DND-41 (cell line): Measurements from ENCODE around the gene STX1A.

Source experiments
- ATAC-seq: fragments of 200-7000 bp; cut with Tn5 transposase; 3 replicates; pipeline ENCODE4 v1.9.1; 2021; ENCODE audit warnings: low read depth; ENCODE audit not compliant: insufficient read depth
- DNase-seq: peaks from one replicate; pipeline ENCODE4 v3.0.0-alpha.2; 2020
- H2AFZ ChIP-seq: 2 replicates; pipeline ENCODE4 v1.6.0; 2012; ENCODE audit warnings: low read depth, low read length
- H3K27ac ChIP-seq: 2 replicates; pipeline ENCODE4 v1.5.1; 2012; ENCODE audit warnings: low read length, inconsistent platforms
- H3K27me3 ChIP-seq: fragments of 200-600 bp; sonication (generic); 2 replicates; pipeline ENCODE4 v1.6.0; 2012; ENCODE audit warnings: low read length, mild to moderate bottlenecking, inconsistent platforms; ENCODE audit not compliant: insufficient read depth, poor library complexity
- H3K36me3 ChIP-seq: 2 replicates; pipeline ENCODE4 v1.5.1; 2012; ENCODE audit warnings: low read length, inconsistent platforms; ENCODE audit not compliant: insufficient read depth
- H3K4me1 ChIP-seq: 2 replicates; pipeline ENCODE4 v1.5.1; 2012; ENCODE audit warnings: mild to moderate bottlenecking, low read length; ENCODE audit not compliant: insufficient read depth
- H3K4me2 ChIP-seq: 2 replicates; pipeline ENCODE4 v1.6.0; 2012; ENCODE audit warnings: mild to moderate bottlenecking, moderate library complexity, low read length, inconsistent platforms; ENCODE audit not compliant: insufficient read depth
- H3K4me3 ChIP-seq, 2 experiments: fragments of 200-600 bp in 1 of 2; shearing (Covaris generic) in 1 of 2; 2 replicates each; pipeline ENCODE4 v1.5.1; 2012 to 2016; ENCODE audit warnings: inconsistent platforms in 2 of 2, low read length in 2 of 2, mild to moderate bottlenecking in 2 of 2, low read depth in 1 of 2, moderate library complexity in 1 of 2
- H3K79me2 ChIP-seq: 2 replicates; pipeline ENCODE4 v1.6.0; 2012; ENCODE audit warnings: low read length, inconsistent platforms; ENCODE audit not compliant: insufficient read depth
- H3K9ac ChIP-seq: 2 replicates; pipeline ENCODE4 v1.6.0; 2012; ENCODE audit warnings: low read depth, mild to moderate bottlenecking, inconsistent platforms, low read length, moderate library complexity
- H3K9me3 ChIP-seq: 2 replicates; pipeline ENCODE4 v1.5.1; 2012; ENCODE audit warnings: low read length, moderate library complexity, mild to moderate bottlenecking, inconsistent platforms; ENCODE audit not compliant: insufficient read depth, severe bottlenecking
- H4K20me1 ChIP-seq: 2 replicates; pipeline ENCODE4 v1.6.0; 2012; ENCODE audit warnings: low read length; ENCODE audit not compliant: insufficient read depth
- CTCF ChIP-seq: IDR thresholded peaks from 2 replicates; pipeline ENCODE4 v1.5.1; 2012; ENCODE audit warnings: borderline replicate concordance, low read length, moderate library complexity, mild to moderate bottlenecking; ENCODE audit not compliant: poor library complexity, severe bottlenecking; ENCODE audit errors: extremely low read depth
- EZH2 ChIP-seq: IDR thresholded peaks from 3 replicates; pipeline ENCODE4 v1.6.1; 2012; ENCODE audit warnings: borderline replicate concordance, low read depth, mild to moderate bottlenecking, moderate library complexity, low read length, inconsistent platforms; ENCODE audit not compliant: severe bottlenecking

The STX1A gene

GRCh38 chr7:73671322-73671661 lies 48.2 kb downstream of the STX1A start:
- ATAC-seq = no peak
- Histone ChIP-seq H3K79me2 (no peaks in the 10 kb centered on the region), H3K9ac (no peak overlapping the region), H3K4me2 (no peak overlapping the region), H3K36me3 (no peaks in the 10 kb centered on the region), H3K9me3 (no peaks in the 10 kb centered on the region), H4K20me1 (no peaks in the 10 kb centered on the region), H3K4me1 (peaks cover 11% of the 10 kb centered on the region), H3K27ac (no peak overlapping the region), H3K4me3 (no peak overlapping the region), H3K27me3 (peaks cover 6% of the 10 kb centered on the region), H2AFZ (no peak overlapping the region)
- DNase-seq = no peak
- no peak for TF ChIP-seq CTCF
- TF ChIP-seq EZH2 = no peak

GRCh38 chr7:73669858-73670385 lies 49.5 kb downstream of the STX1A start:
- no peak for TF ChIP-seq EZH2
- no peak for TF ChIP-seq CTCF
- H3K4me2 ChIP-seq = no peak overlapping the region
- H4K20me1 ChIP-seq = no peaks in the 10 kb centered on the region

GRCh38 chr7:73669288-73669701 lies 50.2 kb downstream of the STX1A start:
- ATAC-seq (no peak), DNase-seq (no peak)
- no peak overlapping the region for H3K4me2 ChIP-seq
- no peak overlapping the region for H3K4me3 ChIP-seq
- H3K9ac ChIP-seq = no peak overlapping the region
- peaks cover 11% of the 10 kb centered on the region for H3K4me1 ChIP-seq
- no peaks in the 10 kb centered on the region for H3K79me2 ChIP-seq
- TF ChIP-seq EZH2 (no peak), CTCF (no peak)
- no peak overlapping the region for H3K27ac ChIP-seq
- peaks cover 6% of the 10 kb centered on the region for H3K27me3 ChIP-seq
- no peak overlapping the region for H2AFZ ChIP-seq
- H3K36me3 ChIP-seq = no peaks in the 10 kb centered on the region
- H4K20me1 ChIP-seq = no peaks in the 10 kb centered on the region
- H3K9me3 ChIP-seq = no peaks in the 10 kb centered on the region

More at GRCh38 chr7:73669858-73670385, 49.5 kb downstream of the STX1A start:
- no peak overlapping the region for H2AFZ ChIP-seq
- H3K9ac ChIP-seq = no peak overlapping the region
- peaks cover 11% of the 10 kb centered on the region for H3K4me1 ChIP-seq
- no peaks in the 10 kb centered on the region for H3K9me3 ChIP-seq
- ATAC-seq (no peak), DNase-seq (no peak)
- no peak overlapping the region for H3K4me3 ChIP-seq
- H3K36me3 ChIP-seq = no peaks in the 10 kb centered on the region
- H3K79me2 ChIP-seq = no peaks in the 10 kb centered on the region
- H3K27me3 ChIP-seq = peaks cover 6% of the 10 kb centered on the region
- no peak overlapping the region for H3K27ac ChIP-seq

GRCh38 chr7:73668886-73669230 lies 50.6 kb downstream of the STX1A start:
- Histone ChIP-seq H3K4me1 (peaks cover 11% of the 10 kb centered on the region), H2AFZ (no peak overlapping the region), H3K4me3 (peak overlapping the region in 1 of 2 experiments; percentile 56; a peak in 2 of 4 replicates), H3K9ac (peak overlapping the region; percentile 59; the same call in 1 of the 2 replicates), H3K27ac (no peak overlapping the region), H3K79me2 (no peaks in the 10 kb centered on the region), H3K9me3 (no peaks in the 10 kb centered on the region), H3K27me3 (peaks cover 6% of the 10 kb centered on the region), H4K20me1 (no peaks in the 10 kb centered on the region), H3K4me2 (peak overlapping the region; percentile 76), H3K36me3 (no peaks in the 10 kb centered on the region)
- DNase-seq (no peak), ATAC-seq (no peak)
- TF ChIP-seq EZH2 = no peak
- no peak for TF ChIP-seq CTCF
